Spleen (tissue), 11 donors: Measurements from ENCODE around the gene ADARB1. TPM values are rescaled to one million over a fixed set of nuclear protein-coding genes. Genes with fewer than 3 reads are reported as not detected.

Experiments
- DNase-seq: peaks from one replicate; pipeline ENCODE4 v3.0.0-alpha.2; 2020
- H3K27ac ChIP-seq, 8 donors: fragments of 200-600 bp; sonication (generic) in 7 of 8; 1 replicate in 4 of 8; 2 replicates in 4 of 8; pipeline versions ENCODE4 v1.5.0 to v1.8.0; 2016 to 2021; ENCODE audit warnings: inconsistent platforms in 4 of 8, mild to moderate bottlenecking in 4 of 8, moderate library complexity in 1 of 8
- H3K27me3 ChIP-seq, 7 donors: fragments of 200-600 bp; sonication (generic) in 6 of 7; replicated peaks in 1 of 7; 1 replicate in 4 of 7; 2 replicates in 3 of 7; pipeline versions ENCODE4 v1.5.0 to v1.8.0; 2016 to 2021; ENCODE audit warnings: inconsistent platforms in 3 of 7, mild to moderate bottlenecking in 1 of 7
- H3K36me3 ChIP-seq, 6 donors: fragments of 200-600 bp; sonication (generic) in 5 of 6; 1 replicate in 4 of 6; 2 replicates in 2 of 6; pipeline versions ENCODE4 v1.5.0 to v1.8.0; 2016 to 2021; ENCODE audit warnings: inconsistent platforms in 2 of 6
- H3K4me1 ChIP-seq, 6 donors: fragments of 200-600 bp; sonication (generic) in 5 of 6; 1 replicate in 3 of 6; 2 replicates in 3 of 6; pipeline versions ENCODE4 v1.5.0 to v1.8.0; 2016 to 2021; ENCODE audit warnings: inconsistent platforms in 3 of 6
- H3K4me3 ChIP-seq, 8 donors: fragments of 200-600 bp; sonication (generic) in 7 of 8; 1 replicate in 4 of 8; 2 replicates in 4 of 8; pipeline versions ENCODE4 v1.5.0 to v1.8.0; 2016 to 2021; ENCODE audit warnings: inconsistent platforms in 4 of 8, mild to moderate bottlenecking in 4 of 8, moderate library complexity in 2 of 8
- H3K9me3 ChIP-seq, 8 donors: fragments of 200-600 bp; sonication (generic) in 7 of 8; 1 replicate in 4 of 8; 2 replicates in 4 of 8; pipeline versions ENCODE4 v1.5.0 to v1.8.0; 2016 to 2021; ENCODE audit warnings: inconsistent platforms in 4 of 8
- POLR2A ChIP-seq, 3 donors: fragments of 450-650 bp; IDR thresholded peaks; one replicate each; pipeline ENCODE4 v1.5.1; 2017; ENCODE audit warnings: antibody characterized with exemption in 3 of 3, mild to moderate bottlenecking in 1 of 3
- POLR2AphosphoS5 ChIP-seq, 3 donors: sonication (generic); formaldehyde crosslinking; IDR thresholded peaks; one replicate each; pipeline ENCODE4 v1.5.1; 2017; ENCODE audit warnings: antibody characterized with exemption in 3 of 3
- WGBS, 5 donors: extraction: QIAGEN DNeasy Blood & Tissue Kit in 3 of 5; methylation state at CpG; one replicate each; pipeline versions ENCODE4 v1.1.5 to v1.1.7; 2013 to 2018; 5-methylcytosine and 5-hydroxymethylcytosine counted together
- intact Hi-C: fragments of 100-400 bp; cut with DNase I; formaldehyde crosslinking; loops from one replicate; pipeline ENCODE4 v1.15.0; 2023; ENCODE audit warnings: low total_unique reads
- polyA plus RNA-seq, 3 donors: library from polyadenylated mRNA; stranded (reverse); fragments of 200-250 nt; gene quantifications; one replicate each; pipeline ENCODE4 v1.2.1, GENCODE V29; 2013
- total RNA-seq, 7 donors: library from RNA; depleted of rRNA in 3 of 7; stranded (reverse); fragments of >200 nt in 3 of 7; fragmentation: NEBNext Ultra II Directional in 4 of 7; extraction: Animal tissue kit (Norgen Biotek cat#: 25700) in 4 of 7; gene quantifications; one replicate each; pipeline versions ENCODE4 v1.1.0 to v1.2.1, GENCODE V29; 2016 to 2021
- TF ChIP-seq, protein P1 (sequence below), 11 experiments: fragments of 200-600 bp in 7 of 11; fragments of 450-650 bp in 4 of 11; sonication (generic) in 4 of 11; IDR thresholded peaks in 8 of 11; conservative IDR thresholded peaks in 3 of 11; 1 replicate in 7 of 11; 2 replicates in 4 of 11; pipeline versions ENCODE4 v1.4.0 to v1.8.0; 2016 to 2021; ENCODE audit warnings: antibody characterized with exemption in 11 of 11, inconsistent platforms in 4 of 11, mild to moderate bottlenecking in 1 of 11
- donor health status: healthy with polysubstance abuse.
- donor health status: DM: no; HTN: no; CAD: no; lungs with moderate emphysema.
- donor health status: DM: no; HTN: no; CAD: no.
- donor health status: Bipolar disorder and iron deficiency.
- donor health status: healthy.
- donor health status: DM: no; HTN: no; CAD: no.
- donor health status: DM: yes; HTN: yes; CAD: no.

Gene ADARB1
- total and polyA plus RNA-seq, 10 donors: 9.1 to 50.8 (median 29.0) TPM

- Histone ChIP-seq H3K36me3 (peaks cover 0 to 49% (median 16%) of the 10 kb centered on the region in 6 donors), H3K4me1 (peaks cover 0 to 30% (median 7%) of the 10 kb centered on the region in 6 donors), H3K27me3 (no peaks in the 10 kb centered on the region), H3K4me3 (no peak overlapping the region), H3K27ac (no peak overlapping the region), H3K9me3 (no peaks in the 10 kb centered on the region)
- TF ChIP-seq POLR2A (IDR thresholded peaks at IDR 0.05): no peak
- TF ChIP-seq, protein P1, sequence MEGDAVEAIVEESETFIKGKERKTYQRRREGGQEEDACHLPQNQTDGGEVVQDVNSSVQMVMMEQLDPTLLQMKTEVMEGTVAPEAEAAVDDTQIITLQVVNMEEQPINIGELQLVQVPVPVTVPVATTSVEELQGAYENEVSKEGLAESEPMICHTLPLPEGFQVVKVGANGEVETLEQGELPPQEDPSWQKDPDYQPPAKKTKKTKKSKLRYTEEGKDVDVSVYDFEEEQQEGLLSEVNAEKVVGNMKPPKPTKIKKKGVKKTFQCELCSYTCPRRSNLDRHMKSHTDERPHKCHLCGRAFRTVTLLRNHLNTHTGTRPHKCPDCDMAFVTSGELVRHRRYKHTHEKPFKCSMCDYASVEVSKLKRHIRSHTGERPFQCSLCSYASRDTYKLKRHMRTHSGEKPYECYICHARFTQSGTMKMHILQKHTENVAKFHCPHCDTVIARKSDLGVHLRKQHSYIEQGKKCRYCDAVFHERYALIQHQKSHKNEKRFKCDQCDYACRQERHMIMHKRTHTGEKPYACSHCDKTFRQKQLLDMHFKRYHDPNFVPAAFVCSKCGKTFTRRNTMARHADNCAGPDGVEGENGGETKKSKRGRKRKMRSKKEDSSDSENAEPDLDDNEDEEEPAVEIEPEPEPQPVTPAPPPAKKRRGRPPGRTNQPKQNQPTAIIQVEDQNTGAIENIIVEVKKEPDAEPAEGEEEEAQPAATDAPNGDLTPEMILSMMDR (IDR thresholded peaks at IDR 0.05 in 8 of 11, conservative IDR thresholded peaks at IDR 0.05 in 3 of 11): no peak
- TF ChIP-seq POLR2AphosphoS5 (IDR thresholded peaks at IDR 0.05): no peak
- intact Hi-C loops: no loop called here
- 93 to 96% (median 94%) methylated on average over 10 of the region's 10 CpGs for WGBS, 5 donors
- no peak for DNase-seq
Observed at GRCh38 chr21:45172420-45172819, 98.0 kb downstream of the ADARB1 start.

- no peak overlapping the region for H3K4me3 ChIP-seq
- peaks cover 0 to 79% (median 24%) of the 10 kb centered on the region in 6 donors for H3K36me3 ChIP-seq
- peaks cover 0 to 5% (median 0%) of the 10 kb centered on the region in 6 donors for H3K4me1 ChIP-seq
- H3K27ac ChIP-seq: no peak overlapping the region
- 90 to 98% (median 97%) methylated on average over 12 of the region's 12 CpGs for WGBS, 5 donors
- no peaks in the 10 kb centered on the region for H3K27me3 ChIP-seq
- H3K9me3 ChIP-seq: no peaks in the 10 kb centered on the region
- DNase-seq: no peak
- no peak for TF ChIP-seq POLR2A (IDR thresholded peaks at IDR 0.05)
- intact Hi-C loops: no loop called here
Observed at GRCh38 chr21:45175326-45176095, 101.1 kb downstream of the ADARB1 start.

DNA sequence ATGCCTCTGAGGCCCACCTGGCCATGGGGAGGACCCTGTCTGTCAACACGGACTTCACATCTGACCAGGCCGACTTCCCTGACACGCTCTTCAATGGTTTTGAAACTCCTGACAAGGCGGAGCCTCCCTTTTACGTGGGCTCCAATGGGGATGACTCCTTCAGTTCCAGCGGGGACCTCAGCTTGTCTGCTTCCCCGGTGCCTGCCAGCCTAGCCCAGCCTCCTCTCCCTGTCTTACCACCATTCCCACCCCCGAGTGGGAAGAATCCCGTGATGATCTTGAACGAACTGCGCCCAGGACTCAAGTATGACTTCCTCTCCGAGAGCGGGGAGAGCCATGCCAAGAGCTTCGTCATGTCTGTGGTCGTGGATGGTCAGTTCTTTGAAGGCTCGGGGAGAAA lies 101.8 kb downstream of the ADARB1 start:
- Histone ChIP-seq H3K36me3 (peaks cover 0 to 84% (median 29%) of the 10 kb centered on the region in 6 donors), H3K9me3 (no peaks in the 10 kb centered on the region), H3K27ac (no peak overlapping the region), H3K27me3 (no peaks in the 10 kb centered on the region), H3K4me3 (no peak overlapping the region), H3K4me1 (no peaks in the 10 kb centered on the region)
- intact Hi-C loops: no loop called here
- DNase-seq: no peak
- 94 to 97% (median 96%) methylated on average over 16 of the region's 16 CpGs for WGBS, 5 donors
- no peak for TF ChIP-seq POLR2A (IDR thresholded peaks at IDR 0.05)
- TF ChIP-seq, protein P1 (IDR thresholded peaks at IDR 0.05 in 8 of 11, conservative IDR thresholded peaks at IDR 0.05 in 3 of 11): no peak
- no peak for TF ChIP-seq POLR2AphosphoS5 (IDR thresholded peaks at IDR 0.05)

- TF ChIP-seq POLR2A (IDR thresholded peaks at IDR 0.05) (no peak), POLR2AphosphoS5 (IDR thresholded peaks at IDR 0.05) (no peak)
- TF ChIP-seq, protein P1 (IDR thresholded peaks at IDR 0.05 in 8 of 11, conservative IDR thresholded peaks at IDR 0.05 in 3 of 11): no peak
- intact Hi-C loops: no loop called here
- Histone ChIP-seq H3K36me3 (peaks cover 0 to 84% (median 36%) of the 10 kb centered on the region in 6 donors), H3K4me1 (no peaks in the 10 kb centered on the region), H3K27me3 (no peaks in the 10 kb centered on the region), H3K9me3 (no peaks in the 10 kb centered on the region), H3K4me3 (no peak overlapping the region), H3K27ac (no peak overlapping the region)
- 90 to 98% (median 95%) methylated on average over 6 of the region's 6 CpGs for WGBS, 5 donors
- DNase-seq: no peak
Observed at GRCh38 chr21:45177039-45177438, 102.7 kb downstream of the ADARB1 start.
